K562 (cell line): ENCODE data around the gene RNF11.

Experiments
- BHLHE40 ChIP-seq: IDR thresholded peaks from 2 replicates; pipeline ENCODE4 v1.6.1; 2011; ENCODE audit warnings: low read length, improper control_type of control experiment
- CC2D1A ChIP-seq: fragments of 450-650 bp; IDR thresholded peaks from 2 replicates; pipeline ENCODE4 v1.6.1; 2017; ENCODE audit warnings: mild to moderate bottlenecking
- CREB1 ChIP-seq, 2 experiments: sonication (generic) in 1 of 2; formaldehyde crosslinking in 1 of 2; IDR thresholded peaks; 2 replicates each; pipeline versions ENCODE4 v1.6.1 to v1.8.0; 2012 to 2022; ENCODE audit warnings: inconsistent platforms in 1 of 2, mild to moderate bottlenecking in 1 of 2, missing genetic modification reagents in 1 of 2, moderate library complexity in 1 of 2
- HMG20B ChIP-seq: fragments of 250-450 bp; sonication (Bioruptor Pico); IDR thresholded peaks from 2 replicates; pipeline ENCODE4 v1.5.0; 2021; ENCODE audit warnings: mild to moderate bottlenecking
- KAT2B ChIP-seq: IDR thresholded peaks from one replicate; pipeline ENCODE4 v1.6.1; 2012; ENCODE audit warnings: low read depth, mild to moderate bottlenecking, control low read depth, inconsistent platforms, low read length, moderate library complexity
- SMC3 ChIP-seq: conservative IDR thresholded peaks from 2 replicates; pipeline ENCODE4 v1.6.1; 2011; ENCODE audit warnings: low read depth, low read length, improper control_type of control experiment; ENCODE audit not compliant: insufficient read depth
- TCF7 ChIP-seq: sonication (generic); IDR thresholded peaks from 2 replicates; pipeline ENCODE4 v1.6.1; 2016; ENCODE audit warnings: antibody characterized with exemption, borderline replicate concordance
- ZNF133 ChIP-seq: fragments of 250-450 bp; sonication (Bioruptor Pico); IDR thresholded peaks from 2 replicates; pipeline ENCODE4 v1.4.0; 2020; ENCODE audit warnings: mild to moderate bottlenecking
- ZNF449 ChIP-seq: fragments of 250-450 bp; sonication (Bioruptor Pico); IDR thresholded peaks from 2 replicates; pipeline ENCODE4 v1.8.0; 2022; ENCODE audit warnings: moderate library complexity, mild to moderate bottlenecking, inconsistent platforms

- TF ChIP-seq SMC3 (no peak), KAT2B (no peak), HMG20B (no peak), ZNF133 (CRISPR knock-in tag) (no peak), CREB1 (IDR thresholded peaks at IDR 0.05) (no peak), CREB1 (CRISPR knock-in tag; IDR thresholded peaks at IDR 0.05) (no peak), CC2D1A (no peak), BHLHE40 (no peak), ZNF449 (CRISPR knock-in tag) (no peak), TCF7 (no peak)
Observed at GRCh38 chr1:51287966-51288365, 51.9 kb downstream of the RNF11 start.
